Neural cell (in vitro differentiated cells): ENCODE measurements around the gene CERT1.
A peak's percentile ranks its signal among the peaks of the same experiment; 100 is the strongest.

Experiments used
- CTCF ChIP-seq: fragments of 450-650 bp; IDR thresholded peaks from 2 replicates; pipeline ENCODE4 v1.5.1; 2014; ENCODE audit warnings: antibody characterized with exemption, mild to moderate bottlenecking, moderate library complexity; ENCODE audit not compliant: poor library complexity, severe bottlenecking
- EP300 ChIP-seq: fragments of 450-650 bp; conservative IDR thresholded peaks from 2 replicates; pipeline ENCODE4 v1.6.1; 2014; ENCODE audit warnings: antibody characterized with exemption, mild to moderate bottlenecking, moderate library complexity; ENCODE audit not compliant: poor library complexity, severe bottlenecking
- EZH2 ChIP-seq: fragments of 200-600, 300-800 bp; shearing (Covaris generic), sonication (generic); IDR thresholded peaks from 2 replicates; pipeline ENCODE4 v1.6.1; 2014; ENCODE audit warnings: antibody characterized with exemption, low read length, borderline replicate concordance, mild to moderate bottlenecking; ENCODE audit not compliant: insufficient read depth, poor library complexity, severe bottlenecking
- MXI1 ChIP-seq: fragments of 450-650 bp; conservative IDR thresholded peaks from 2 replicates; pipeline ENCODE4 v1.6.1; 2014; ENCODE audit warnings: antibody characterized with exemption, mild to moderate bottlenecking; ENCODE audit not compliant: poor library complexity, severe bottlenecking
- POLR2AphosphoS5 ChIP-seq: IDR thresholded peaks from 2 replicates; pipeline ENCODE4 v1.6.1; 2012
- SMC3 ChIP-seq: fragments of 450-650 bp; conservative IDR thresholded peaks from 2 replicates; pipeline ENCODE4 v1.6.1; 2014; ENCODE audit warnings: antibody characterized with exemption, mild to moderate bottlenecking, moderate library complexity; ENCODE audit not compliant: poor library complexity

DNA sequence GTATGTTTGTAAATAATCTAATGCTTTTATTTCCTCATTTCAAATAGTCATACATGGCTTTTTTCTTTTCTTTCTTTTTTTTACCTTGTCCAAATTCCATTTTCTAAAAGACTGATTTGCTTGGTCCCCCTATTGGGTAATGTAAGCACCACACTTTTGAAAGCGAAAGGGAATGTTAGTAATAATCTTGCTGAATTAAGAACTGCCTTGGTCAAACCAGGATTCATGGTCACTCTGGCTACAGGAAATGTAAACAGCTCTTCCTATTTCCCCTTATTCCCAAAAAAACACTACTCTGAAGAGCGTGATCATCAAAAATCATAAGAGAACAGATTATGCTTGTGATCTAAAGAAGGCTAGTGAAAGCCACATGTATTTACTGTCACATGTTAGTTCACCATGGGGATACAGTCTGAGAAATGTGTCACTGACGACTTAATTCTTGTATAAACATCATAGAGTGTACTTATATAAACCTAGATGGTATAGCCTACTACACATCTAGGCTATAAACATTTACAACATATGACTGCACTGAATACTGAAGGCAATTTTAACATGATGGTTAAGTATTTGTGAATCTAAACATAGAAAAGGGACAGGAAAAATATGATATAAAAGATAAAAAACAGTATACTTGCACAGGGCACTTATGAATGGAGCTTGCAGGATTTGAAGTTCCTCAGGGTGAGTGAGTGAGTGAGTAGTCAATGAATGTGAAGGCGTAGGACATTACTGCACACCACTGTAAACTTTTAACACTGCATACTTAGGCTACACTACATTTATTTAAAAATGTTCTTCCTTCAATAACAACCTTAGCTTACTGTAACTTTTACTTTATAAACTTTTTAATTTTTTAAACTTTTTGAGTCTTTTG, 99.1 kb downstream of the CERT1 start:
- TF ChIP-seq CTCF (peak; percentile 19), EZH2 (no peak), SMC3 (no peak), POLR2AphosphoS5 (no peak), MXI1 (no peak), EP300 (no peak)
